Panc1 (cell line): ENCODE results near the gene LMAN2L. TPM values are rescaled to one million over a fixed set of nuclear protein-coding genes. Genes with fewer than 3 reads are reported as not detected.

Experiments
- ATAC-seq: fragments of 200-7000 bp; cut with Tn5 transposase; 2 replicates; pipeline ENCODE4 v1.9.1; 2020; ENCODE audit warnings: mild to moderate bottlenecking, moderate library complexity
- BruUV-seq: library from RNA; stranded (reverse); fragments of 400-500 nt; replicated peaks from 2 replicates; lab custom pipeline; 2021; lab: Mats Ljungman, UMichigan
- CTCF ChIA-PET: fragments of 300-600 bp; sonication (Branson Sonifier 250); formaldehyde crosslinking; loops from one replicate; lab custom pipeline; 2022; ENCODE audit warnings: antibody characterized with exemption; lab: Charles Lee
- POLR2A ChIA-PET: fragments of 300-600 bp; sonication (Branson Sonifier 250); formaldehyde crosslinking; loops from one replicate; lab custom pipeline; 2022; ENCODE audit warnings: antibody characterized with exemption; lab: Charles Lee
- DNase-seq: peaks from one replicate; pipeline ENCODE4 v3.0.0-alpha.2; 2010; ENCODE audit warnings: low read depth, low spot score
- H3K27ac ChIP-seq: 2 replicates; pipeline ENCODE4 v1.5.1; 2011; ENCODE audit warnings: mild to moderate bottlenecking, low read length, inconsistent platforms
- H3K27me3 ChIP-seq: fragments of 200-500 bp; sonication (Bioruptor generic); 2 replicates; pipeline ENCODE4 v1.6.0; 2014; ENCODE audit warnings: low read length, inconsistent platforms; ENCODE audit not compliant: control insufficient read depth, insufficient read depth
- H3K36me3 ChIP-seq: fragments of 200-500 bp; sonication (Bioruptor generic); 2 replicates; pipeline ENCODE4 v1.5.1; 2014; ENCODE audit warnings: inconsistent platforms, mild to moderate bottlenecking, low read length, moderate library complexity; ENCODE audit not compliant: control insufficient read depth, insufficient read depth
- H3K4me1 ChIP-seq: 2 replicates; pipeline ENCODE4 v1.5.1; 2011; ENCODE audit warnings: inconsistent platforms, mild to moderate bottlenecking, low read length, moderate library complexity; ENCODE audit not compliant: control insufficient read depth, insufficient read depth
- H3K4me3 ChIP-seq, 2 experiments: 2 replicates each; pipeline ENCODE4 v1.5.1; 2011 to 2012; ENCODE audit warnings: low read depth in 2 of 2, low read length in 2 of 2, mild to moderate bottlenecking in 2 of 2, inconsistent platforms in 1 of 2, moderate library complexity in 1 of 2
- H3K9me3 ChIP-seq: fragments of 200-500 bp; sonication (Bioruptor generic); 2 replicates; pipeline ENCODE4 v1.5.1; 2014; ENCODE audit warnings: low read depth, mild to moderate bottlenecking, inconsistent platforms, low read length, moderate library complexity; ENCODE audit not compliant: control insufficient read depth, insufficient read depth
- CTCF ChIP-seq: fragments of 450-650 bp; IDR thresholded peaks from 2 replicates; pipeline ENCODE4 v1.5.1; 2017; ENCODE audit warnings: mild to moderate bottlenecking
- POLR2AphosphoS5 ChIP-seq: IDR thresholded peaks from 2 replicates; pipeline ENCODE4 v1.6.1; 2012; ENCODE audit warnings: mild to moderate bottlenecking, low read depth, low read length, moderate library complexity
- SIN3A ChIP-seq: IDR thresholded peaks from 2 replicates; pipeline ENCODE4 v1.6.1; 2012; ENCODE audit warnings: low read depth, mild to moderate bottlenecking, low read length, moderate library complexity, borderline replicate concordance; ENCODE audit not compliant: insufficient read depth
- TCF7L2 ChIP-seq: IDR thresholded peaks from 2 replicates; pipeline ENCODE4 v1.6.1; 2011; ENCODE audit warnings: mild to moderate bottlenecking, low read depth, low read length, inconsistent platforms
- in situ Hi-C: cut with HindIII; loops from 2 replicates; pipeline ENCODE4 v1.10.0; 2016; ENCODE audit warnings: low sequenced_read_pairs, low pct_unique_long_range_greater_than_20kb
- intact Hi-C: fragments of 100-400 bp; cut with micrococcal nuclease; formaldehyde crosslinking; loops from one replicate; pipeline ENCODE4 v1.10.0; 2022; ENCODE audit not compliant: unreplicated experiment
- total RNA-seq: library from RNA; stranded (reverse); gene quantifications from one replicate; pipeline ENCODE4 v1.2.1, GENCODE V29; 2021; ENCODE audit not compliant: unreplicated experiment
- TF ChIP-seq, protein P1 (sequence below), 2 experiments: IDR thresholded peaks; 2 replicates each; pipeline ENCODE4 v1.6.1; 2011 to 2012; ENCODE audit warnings: low read depth in 2 of 2, control low read depth in 1 of 2, low read length in 1 of 2, mild to moderate bottlenecking in 1 of 2, moderate library complexity in 1 of 2; ENCODE audit not compliant: insufficient read depth in 1 of 2

Gene LMAN2L
- total RNA-seq, 1 experiment from 2014 or later: 31.5 TPM

GRCh38 chr2:96763511-96764252 lies 23.8 kb upstream of the LMAN2L start:
- Histone ChIP-seq H3K4me3 (peak overlapping the region; percentile 70 to 71), H3K9me3 (no peaks in the 10 kb centered on the region), H3K4me1 (peaks cover 37% of the 10 kb centered on the region), H3K36me3 (no peaks in the 10 kb centered on the region), H3K27me3 (no peaks in the 10 kb centered on the region), H3K27ac (peak overlapping the region; percentile 86)
- ChIA-PET CTCF (interaction anchor here (0.5 to 1.6 kb wide), 7 partner anchors 10 to 140 kb away, joined by 3 to 7 read pairs (median 5); no protein-coding TSS in a partner anchor), POLR2A (interaction anchor here (1.2 kb wide), 1 partner anchor 10 kb away, joined by 8 read pairs; no protein-coding TSS in a partner anchor)
- BruUV-seq: no TSS peak
- in situ Hi-C loops: no loop called here
- TF ChIP-seq, protein P1, sequence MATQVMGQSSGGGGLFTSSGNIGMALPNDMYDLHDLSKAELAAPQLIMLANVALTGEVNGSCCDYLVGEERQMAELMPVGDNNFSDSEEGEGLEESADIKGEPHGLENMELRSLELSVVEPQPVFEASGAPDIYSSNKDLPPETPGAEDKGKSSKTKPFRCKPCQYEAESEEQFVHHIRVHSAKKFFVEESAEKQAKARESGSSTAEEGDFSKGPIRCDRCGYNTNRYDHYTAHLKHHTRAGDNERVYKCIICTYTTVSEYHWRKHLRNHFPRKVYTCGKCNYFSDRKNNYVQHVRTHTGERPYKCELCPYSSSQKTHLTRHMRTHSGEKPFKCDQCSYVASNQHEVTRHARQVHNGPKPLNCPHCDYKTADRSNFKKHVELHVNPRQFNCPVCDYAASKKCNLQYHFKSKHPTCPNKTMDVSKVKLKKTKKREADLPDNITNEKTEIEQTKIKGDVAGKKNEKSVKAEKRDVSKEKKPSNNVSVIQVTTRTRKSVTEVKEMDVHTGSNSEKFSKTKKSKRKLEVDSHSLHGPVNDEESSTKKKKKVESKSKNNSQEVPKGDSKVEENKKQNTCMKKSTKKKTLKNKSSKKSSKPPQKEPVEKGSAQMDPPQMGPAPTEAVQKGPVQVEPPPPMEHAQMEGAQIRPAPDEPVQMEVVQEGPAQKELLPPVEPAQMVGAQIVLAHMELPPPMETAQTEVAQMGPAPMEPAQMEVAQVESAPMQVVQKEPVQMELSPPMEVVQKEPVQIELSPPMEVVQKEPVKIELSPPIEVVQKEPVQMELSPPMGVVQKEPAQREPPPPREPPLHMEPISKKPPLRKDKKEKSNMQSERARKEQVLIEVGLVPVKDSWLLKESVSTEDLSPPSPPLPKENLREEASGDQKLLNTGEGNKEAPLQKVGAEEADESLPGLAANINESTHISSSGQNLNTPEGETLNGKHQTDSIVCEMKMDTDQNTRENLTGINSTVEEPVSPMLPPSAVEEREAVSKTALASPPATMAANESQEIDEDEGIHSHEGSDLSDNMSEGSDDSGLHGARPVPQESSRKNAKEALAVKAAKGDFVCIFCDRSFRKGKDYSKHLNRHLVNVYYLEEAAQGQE (IDR thresholded peaks at IDR 0.05; ENCODE audit: insufficient read depth in 1 of 2, low read depth in 2 of 2, low read length in 1 of 2): no peak
- no peak for TF ChIP-seq TCF7L2
- TF ChIP-seq CTCF: peak; percentile 84
- no peak for TF ChIP-seq POLR2AphosphoS5
- 0 out of 2 replicates have a peak, but pooled peaks have one; percentile 67 for TF ChIP-seq SIN3A
- intact Hi-C loops: loop anchor here (5.0 kb wide), 1 partner anchor 39 kb away; no protein-coding TSS in a partner anchor
- no peak for DNase-seq
- peak; percentile 41 for ATAC-seq

DNA sequence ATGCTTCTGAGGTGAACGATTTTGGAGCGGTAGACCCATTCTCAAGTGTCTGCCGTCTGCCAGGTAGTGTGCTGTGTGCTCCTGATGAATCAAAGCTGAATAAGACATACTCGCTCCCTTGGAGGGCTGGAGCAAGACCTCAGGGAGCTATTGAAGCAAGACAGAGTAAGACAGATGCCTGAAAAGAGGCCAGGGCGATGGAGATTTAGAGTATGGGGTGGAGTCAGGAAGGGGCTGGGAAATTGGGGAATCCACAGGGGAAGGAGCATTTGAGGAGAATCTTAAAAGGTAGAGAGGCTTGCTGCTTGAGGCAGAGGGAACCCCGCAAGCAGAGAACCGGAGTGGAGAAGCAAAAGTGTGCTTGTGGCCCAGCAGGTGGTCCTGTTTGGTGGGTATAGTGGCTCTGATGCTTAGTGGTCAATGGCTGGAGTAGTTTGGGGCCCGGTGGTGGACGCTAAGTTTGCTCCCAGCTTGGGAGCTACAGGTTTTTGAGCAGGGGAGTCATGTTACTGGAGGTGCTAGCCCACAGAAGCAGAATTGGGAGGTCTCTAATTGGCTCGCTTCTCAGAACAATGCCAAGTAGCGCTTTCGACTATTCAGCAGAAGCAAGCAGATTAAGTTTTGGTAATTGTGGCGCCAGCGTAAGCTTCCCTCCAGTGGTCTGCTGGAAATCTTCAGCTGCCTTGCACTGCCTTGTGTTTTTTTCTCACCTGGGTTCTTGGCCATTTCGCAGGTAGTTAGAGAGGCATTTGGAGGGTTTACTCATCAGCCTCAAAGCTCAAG lies 22.9 kb upstream of the LMAN2L start:
- H3K4me1 ChIP-seq: peaks cover 37% of the 10 kb centered on the region
- H3K9me3 ChIP-seq: no peaks in the 10 kb centered on the region
- H3K4me3 ChIP-seq: peak overlapping the region; percentile 70 to 71
- TF ChIP-seq, protein P1 (IDR thresholded peaks at IDR 0.05; ENCODE audit: insufficient read depth in 1 of 2, low read depth in 2 of 2, low read length in 1 of 2): no peak
- TF ChIP-seq CTCF: no peak
- no peak for TF ChIP-seq SIN3A
- TF ChIP-seq POLR2AphosphoS5: no peak
- no peak for TF ChIP-seq TCF7L2
- no peak for DNase-seq
- in situ Hi-C loops: no loop called here
- TSS peak; percentile 81 for BruUV-seq
- no peaks in the 10 kb centered on the region for H3K27me3 ChIP-seq
- H3K36me3 ChIP-seq: no peaks in the 10 kb centered on the region
- peak overlapping the region; percentile 86 for H3K27ac ChIP-seq
- POLR2A ChIA-PET: interaction anchor here (0.5 to 1.2 kb wide), 2 partner anchors 11 to 1584 kb away, joined by 7 to 8 read pairs; no protein-coding TSS in a partner anchor
- intact Hi-C loops: loop anchor here (5.0 kb wide), 1 partner anchor 40 kb away; no protein-coding TSS in a partner anchor
- ATAC-seq: no peak
- CTCF ChIA-PET: interaction anchor here (0.5 to 1.6 kb wide), 7 partner anchors 11 to 96 kb away, joined by 3 to 6 read pairs (median 5); no protein-coding TSS in a partner anchor
